GM18907 (cell line): ENCODE results near the gene INHA.
A peak's percentile ranks its signal among the peaks of the same experiment; 100 is the strongest.

Experiments used
- ATAC-seq: cut with Tn5 transposase; IDR thresholded peaks from one replicate; pipeline ENCODE4 v1.9.1; 2021; ENCODE audit warnings: mild to moderate bottlenecking, moderate library complexity; ENCODE audit not compliant: unreplicated experiment

INHA gene

DNA sequence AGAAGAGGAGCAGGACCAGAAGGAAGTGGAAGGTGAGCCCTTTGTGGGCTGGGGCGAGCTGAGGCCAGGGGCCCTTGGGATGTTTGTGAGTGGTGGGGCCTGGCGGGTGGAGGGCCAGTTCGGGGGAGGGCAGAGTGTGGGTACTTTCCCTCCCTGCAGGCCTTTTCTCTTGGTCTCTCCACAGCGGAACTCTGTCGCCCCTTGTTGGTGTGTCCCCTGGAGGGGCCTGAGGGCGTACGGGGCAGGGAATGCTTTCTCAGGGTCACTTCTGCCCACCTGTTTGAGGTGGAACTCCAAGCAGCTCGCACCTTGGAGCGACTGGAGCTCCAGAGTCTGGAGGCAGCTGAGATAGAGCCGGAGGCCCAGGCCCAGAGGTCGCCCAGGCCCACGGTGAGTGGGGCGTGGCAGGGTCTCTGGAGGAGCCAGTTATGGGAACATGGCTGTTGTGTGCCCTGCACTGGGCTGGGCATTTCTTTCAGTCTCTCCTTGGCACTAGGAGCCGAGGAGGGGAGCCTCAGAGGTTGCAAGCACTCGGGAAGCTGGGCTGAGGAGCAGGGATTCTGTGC is 36.4 kb downstream of the INHA start:
- ATAC-seq: no peak

DNA sequence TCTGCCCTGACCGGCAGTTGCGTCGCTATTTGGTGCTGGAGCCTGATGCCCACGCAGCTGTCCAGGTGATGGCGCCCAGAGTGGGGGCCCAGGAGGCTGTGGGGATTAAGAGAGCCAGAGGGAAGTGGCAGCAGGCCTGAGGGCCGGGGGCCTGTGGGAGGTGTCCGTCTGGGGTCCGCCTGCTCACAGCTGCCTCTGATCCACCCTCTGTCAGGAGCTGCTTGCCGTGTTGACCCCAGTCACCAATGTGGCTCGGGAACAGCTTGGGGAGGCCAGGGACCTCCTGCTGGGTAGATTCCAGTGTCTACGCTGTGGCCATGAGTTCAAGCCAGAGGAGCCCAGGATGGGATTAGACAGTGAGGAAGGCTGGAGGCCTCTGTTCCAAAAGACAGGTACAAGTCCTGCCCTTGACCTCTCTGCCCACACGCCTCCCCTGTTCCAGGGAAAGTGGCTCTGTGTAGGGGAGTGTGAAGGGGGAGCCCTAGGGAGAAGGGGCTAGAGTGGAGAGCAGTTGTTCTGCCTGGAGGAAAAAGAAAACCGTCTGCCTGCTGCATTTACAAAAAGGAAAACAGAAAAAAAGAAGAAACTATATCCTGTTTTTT is 37.1 kb downstream of the INHA start:
- no peak for ATAC-seq

DNA sequence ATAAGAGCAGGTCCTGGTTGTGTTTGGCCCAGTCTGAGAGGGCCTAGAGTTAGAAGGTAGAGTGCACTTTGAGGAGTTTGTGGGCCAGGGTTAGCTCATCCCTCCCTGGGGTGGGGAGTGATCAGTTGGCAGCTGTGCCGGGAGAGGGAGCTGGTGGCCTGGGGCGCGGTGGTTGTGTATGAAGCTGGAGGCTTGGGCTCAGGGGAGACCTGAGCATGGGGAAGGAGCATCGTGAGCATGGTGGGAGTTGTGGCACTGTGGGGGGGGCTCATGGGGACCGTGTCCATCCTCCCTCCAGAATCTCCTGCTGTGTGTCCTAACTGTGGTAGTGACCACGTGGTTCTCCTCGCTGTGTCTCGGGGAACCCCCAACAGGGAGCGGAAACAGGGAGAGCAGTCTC is 39.2 kb downstream of the INHA start:
- ATAC-seq: no peak

DNA sequence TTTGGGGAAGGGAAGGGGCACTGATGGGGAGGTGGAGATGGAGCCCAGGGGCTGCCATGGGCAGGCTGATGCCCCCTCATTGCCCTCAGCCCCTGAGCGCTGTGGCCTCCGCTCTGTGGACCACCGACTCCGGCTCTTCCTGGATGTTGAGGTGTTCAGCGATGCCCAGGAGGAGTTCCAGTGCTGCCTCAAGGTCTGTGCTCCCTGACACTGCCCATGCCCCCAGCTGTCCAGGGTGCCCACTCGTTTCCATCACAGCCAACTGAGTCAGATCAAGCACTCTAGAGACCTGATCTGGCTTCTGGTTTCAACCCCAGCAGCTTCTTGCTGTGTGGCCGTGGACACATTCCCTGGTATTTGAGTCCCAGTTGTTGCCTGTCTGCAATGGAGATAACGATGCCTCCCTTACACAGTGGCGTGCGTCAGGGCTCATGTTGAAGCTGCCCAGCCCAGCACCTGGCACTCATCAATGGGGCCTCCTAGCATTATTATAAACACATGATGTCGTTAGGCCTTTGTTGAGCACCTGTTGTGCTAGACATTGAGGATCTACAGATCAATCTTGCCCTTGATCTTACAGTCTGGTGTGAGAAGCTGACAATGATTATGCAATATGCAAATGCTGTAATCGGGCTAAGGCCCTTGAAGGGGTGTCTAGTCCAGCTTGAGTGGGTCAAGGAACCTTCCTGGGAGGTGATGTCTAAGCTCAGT is 39.9 kb downstream of the INHA start:
- no peak for ATAC-seq

DNA sequence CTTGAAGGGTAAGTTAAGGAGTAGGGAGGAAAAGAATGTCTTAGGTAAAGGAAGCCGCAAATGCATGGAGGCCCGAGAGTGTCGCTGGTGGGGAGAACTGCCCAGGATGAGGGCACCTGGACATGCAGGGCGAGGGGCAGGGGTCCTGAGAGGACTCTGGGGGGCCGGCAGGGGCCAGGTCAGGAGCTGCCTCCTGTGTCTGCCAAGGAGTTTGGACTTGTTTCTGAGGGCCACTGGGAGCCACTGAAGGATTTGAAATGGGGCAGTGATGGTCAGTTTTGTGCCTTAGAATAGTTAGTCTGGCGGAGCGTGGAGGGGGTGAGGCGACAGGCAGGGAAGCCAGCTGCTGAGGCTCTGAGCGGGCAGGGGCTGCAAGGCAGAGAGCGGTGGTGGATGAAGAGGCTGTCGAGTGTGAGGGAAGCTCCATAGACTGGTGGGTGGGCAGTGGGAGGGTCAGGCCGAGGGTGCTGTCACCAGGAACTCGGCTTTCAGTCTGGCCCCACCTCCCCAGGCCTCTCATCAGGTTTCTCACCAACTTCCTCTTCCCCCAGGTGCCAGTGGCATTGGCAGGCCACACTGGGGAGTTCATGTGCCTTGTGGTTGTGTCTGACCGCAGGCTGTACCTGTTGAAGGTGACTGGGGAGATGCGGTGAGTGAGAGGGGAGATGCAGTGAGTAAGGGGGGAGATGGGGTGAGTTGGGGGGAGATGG is 40.6 kb downstream of the INHA start:
- peak; percentile 63 for ATAC-seq

DNA sequence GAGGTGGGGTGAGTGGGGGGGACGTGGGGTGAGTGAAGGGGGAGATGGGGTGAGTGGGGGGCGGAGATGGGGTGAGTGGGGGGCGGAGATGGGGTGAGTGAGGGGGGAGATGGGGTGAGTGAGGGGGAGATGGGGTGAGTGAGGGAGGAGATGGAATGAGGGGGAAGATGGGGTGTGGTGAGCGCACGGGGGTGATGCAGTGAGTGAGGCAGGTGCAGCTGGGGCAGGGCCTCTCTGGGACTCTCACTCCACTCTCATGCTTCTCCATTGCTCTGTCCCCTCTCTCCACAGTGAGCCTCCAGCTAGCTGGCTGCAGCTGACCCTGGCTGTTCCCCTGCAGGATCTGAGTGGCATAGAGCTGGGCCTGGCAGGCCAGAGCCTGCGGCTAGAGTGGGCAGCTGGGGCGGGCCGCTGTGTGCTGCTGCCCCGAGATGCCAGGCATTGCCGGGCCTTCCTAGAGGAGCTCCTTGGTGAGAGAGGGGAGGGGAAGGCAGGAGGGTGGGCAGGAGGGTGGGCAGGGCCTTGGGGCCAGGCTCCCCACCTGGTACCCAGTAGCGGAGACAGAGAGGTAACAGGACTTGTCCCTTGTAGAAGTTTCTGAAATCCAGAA is 41.5 kb downstream of the INHA start:
- no peak for ATAC-seq

DNA sequence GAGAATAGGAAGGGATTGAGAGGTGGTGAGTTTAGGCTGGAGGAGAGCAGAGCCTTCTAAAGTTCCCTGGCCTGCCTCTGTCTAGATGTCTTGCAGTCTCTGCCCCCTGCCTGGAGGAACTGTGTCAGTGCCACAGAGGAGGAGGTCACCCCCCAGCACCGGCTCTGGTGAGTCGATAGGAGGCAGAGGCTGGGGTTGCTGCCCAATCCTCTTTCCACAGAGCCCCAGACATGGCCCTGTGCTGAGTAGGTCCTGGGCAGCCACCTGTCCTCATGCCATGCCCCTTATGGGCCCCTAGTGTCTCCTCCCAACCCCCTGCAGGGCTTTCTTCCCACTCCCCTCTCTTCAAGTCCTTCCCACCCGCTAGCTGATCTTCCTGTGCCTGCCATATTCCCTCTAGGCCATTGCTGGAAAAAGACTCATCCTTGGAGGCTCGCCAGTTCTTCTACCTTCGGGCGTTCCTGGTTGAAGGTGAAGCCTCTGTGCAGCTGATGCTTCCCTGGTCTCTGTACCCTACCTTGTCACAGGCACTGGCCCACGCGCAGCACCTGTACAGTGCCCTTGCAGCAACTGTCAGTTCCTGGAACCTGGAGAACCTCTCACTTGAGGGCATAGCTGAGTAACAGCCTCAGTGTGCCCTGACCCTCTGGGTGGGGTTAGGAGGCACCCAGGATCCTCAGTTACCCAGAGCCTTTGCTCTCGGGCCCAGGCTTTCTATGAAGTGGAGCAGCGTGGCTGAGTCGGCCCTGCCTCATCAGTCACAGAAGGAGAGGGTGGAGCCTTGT is 42.2 kb downstream of the INHA start:
- ATAC-seq: no peak

DNA sequence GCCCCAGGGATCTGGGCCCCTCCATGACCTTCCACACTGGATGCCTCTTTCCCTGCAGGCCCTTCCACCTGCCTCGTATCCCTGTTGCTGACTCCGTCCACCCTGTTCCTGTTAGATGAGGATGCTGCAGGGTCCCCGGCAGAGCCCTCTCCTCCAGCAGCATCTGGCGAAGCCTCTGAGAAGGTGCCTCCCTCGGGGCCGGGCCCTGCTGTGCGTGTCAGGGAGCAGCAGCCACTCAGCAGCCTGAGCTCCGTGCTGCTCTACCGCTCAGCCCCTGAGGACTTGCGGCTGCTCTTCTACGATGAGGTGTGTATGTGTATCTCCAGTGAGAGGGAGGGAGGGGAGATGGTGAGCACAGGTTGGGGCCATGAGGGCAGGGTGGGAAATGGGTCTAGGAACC is 42.9 kb downstream of the INHA start:
- ATAC-seq: no peak

DNA sequence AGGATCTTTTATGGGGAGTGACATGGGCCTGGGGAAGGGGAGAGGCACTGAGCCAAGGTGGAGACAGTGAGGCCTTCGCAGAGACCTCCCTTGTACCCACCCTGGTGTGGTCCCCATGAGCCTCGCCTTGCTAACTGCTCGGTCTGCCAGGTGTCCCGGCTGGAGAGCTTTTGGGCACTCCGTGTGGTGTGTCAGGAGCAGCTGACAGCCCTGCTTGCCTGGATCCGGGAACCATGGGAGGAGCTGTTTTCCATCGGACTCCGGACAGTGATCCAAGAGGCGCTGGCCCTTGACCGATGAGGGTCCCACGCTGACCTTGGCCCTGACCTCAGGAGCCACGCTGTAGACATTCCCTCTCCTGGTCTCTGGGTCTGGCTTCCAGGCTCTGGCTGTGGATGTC is 43.8 kb downstream of the INHA start:
- no peak for ATAC-seq

DNA sequence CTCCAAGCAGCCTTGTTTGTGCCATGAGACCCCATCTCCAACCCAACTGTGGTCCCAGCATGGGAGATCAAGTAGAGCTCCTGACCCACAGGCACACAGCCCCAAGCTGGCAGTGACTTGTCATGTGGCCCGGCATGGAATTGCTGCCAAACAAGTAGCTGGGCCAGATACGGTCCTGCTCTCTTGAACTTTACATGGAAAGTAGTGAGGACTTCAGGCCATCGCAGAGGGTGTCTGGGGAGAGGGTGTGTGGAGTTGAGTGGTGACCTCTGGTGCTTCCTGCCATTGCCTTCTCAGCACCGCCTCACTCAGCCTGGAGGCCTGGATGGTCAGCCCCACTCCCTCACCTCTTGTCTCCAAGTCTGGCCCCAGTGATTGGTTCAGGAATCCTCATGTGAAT is 44.4 kb downstream of the INHA start:
- no peak for ATAC-seq

DNA sequence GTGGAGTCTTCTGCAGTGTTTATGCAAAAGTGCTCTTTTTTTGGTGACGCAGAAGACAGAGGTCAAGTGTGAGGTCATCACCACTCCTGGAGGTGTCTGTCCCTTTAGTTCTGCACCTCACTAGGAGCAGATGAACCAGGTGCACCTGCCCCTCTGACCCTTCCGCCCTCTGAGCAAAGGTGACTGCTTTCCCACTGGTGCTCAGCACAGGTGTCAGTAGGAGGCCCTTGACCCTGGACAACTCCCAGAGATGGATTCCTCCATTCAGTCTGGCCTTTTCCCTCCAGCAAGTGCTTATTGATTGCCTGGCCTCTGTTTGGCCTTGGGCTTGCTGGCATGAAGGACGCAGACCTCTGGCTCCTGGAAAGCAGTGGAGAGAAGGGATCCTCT is 46.6 kb downstream of the INHA start:
- ATAC-seq: no peak

DNA sequence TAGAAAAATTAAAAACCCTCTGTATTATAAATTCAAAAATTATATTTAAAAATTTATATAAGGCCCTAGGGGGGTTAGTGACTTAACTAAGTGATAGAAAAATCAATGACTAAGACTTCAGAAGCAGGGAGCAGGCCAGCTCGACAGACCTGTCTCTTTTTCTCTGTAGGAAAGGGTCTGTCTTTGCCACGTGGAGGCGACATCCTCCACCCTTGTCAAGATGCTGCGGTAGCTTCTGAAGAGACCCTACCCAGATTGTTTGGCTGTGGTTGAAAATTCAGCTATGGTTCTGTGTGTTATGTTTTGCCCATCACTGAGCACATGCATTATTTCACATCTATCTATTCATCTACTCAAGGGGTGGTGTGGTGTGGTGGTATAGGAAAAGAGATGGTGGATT is 47.1 kb downstream of the INHA start:
- ATAC-seq: no peak

DNA sequence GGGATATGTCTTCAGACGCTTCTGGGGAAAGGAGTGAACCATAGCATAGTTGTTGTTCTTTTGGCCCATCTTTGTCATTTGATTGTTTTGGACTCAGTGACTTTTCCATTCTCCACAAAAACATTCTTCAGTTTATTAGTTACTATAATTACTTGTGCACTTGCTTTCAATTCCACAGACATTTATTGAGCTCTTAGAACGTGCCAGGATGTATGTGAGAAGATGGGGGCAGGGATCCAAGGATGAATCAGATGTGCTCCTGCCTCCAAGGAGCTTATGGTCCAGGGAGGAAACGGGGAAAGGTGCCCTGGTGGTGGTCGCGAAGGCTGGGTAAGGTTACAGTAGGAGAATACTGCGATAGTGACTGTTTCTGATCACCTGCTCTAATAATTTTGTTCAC is 48.4 kb downstream of the INHA start:
- no peak for ATAC-seq

DNA sequence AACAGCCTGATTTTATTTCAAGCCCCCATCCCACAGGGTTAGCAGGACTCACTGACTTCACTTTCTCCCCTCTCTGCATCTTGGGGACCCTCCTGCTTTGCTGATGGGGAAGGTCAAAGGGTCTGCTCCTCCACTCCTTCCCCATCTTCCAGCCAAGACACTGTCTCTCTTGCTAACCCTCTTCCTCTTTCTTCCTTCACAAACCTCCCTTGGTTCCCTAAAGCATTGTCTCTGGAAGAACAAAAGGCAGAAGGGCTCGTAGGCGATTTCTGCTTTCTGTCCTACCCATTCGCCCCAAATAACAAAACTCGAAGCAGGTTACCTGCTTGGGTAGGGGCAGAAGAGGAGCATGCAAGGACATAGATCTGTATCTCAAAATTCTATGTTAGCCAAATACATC is 49.8 kb downstream of the INHA start:
- no peak for ATAC-seq

DNA sequence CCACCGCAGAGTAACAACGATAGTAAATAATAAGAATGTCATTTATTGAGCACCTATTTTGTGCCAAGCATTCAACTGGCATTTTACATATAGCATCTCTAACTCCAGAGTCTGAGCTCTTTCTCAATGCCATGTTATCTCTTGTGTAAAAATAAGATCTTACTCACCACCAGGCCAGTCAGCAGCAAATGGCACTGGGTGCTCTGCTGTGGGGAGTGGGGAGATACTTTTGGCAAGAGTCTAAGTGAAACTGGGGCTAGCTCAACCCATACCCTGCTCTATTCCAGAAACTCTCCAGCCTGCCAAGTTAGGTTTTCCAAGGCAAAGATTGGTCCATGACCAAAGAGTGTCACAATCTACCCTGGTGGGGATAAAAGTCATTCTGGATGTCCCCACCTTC is 50.4 kb downstream of the INHA start:
- ATAC-seq: no peak

DNA sequence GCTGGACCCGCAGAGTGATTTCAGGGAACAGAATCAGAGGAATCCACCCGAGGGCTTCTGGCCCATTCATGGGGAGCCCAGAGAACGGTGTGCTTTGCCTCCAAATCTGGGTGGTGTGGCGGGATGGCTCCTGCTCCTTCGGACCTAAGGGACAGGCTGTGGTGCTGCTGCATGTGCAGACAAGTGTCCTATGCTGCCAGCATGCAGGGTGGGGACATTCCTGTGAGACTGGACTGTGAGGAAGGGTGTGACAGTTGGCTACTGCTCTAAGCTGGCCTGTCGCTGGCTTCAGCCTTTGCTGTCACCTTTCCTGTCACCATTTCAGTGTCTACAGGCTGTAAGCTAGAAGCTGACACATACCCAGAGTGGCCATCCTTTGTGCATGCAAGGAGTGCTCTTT is 52.5 kb downstream of the INHA start:
- ATAC-seq: no peak

DNA sequence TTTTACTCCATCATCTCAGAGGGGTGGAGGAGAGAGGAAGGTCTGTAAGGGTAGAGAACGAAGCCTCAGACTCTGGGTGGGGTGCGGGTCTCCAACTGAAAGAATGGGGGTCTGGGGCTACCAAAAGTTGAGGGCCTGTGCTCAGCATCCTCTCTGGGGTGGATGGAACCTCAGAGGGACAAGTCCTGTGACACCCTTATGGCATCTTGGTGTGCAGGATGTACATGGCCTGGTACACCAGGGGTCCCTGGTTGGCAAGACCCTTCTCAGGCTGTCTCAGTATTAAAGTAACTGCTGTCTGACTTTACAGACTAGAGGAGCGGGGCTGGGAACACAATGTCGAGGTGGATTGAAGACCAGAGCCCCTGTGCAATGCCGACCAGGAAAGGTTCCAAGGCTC is 53.1 kb downstream of the INHA start:
- no peak for ATAC-seq
